Esophagus muscularis mucosa (tissue), 4 donors: ENCODE data around the gene SFT2D1. TPM values are rescaled to one million over a fixed set of nuclear protein-coding genes. Genes with fewer than 3 reads are reported as not detected.

Experiments
- DNase-seq: peaks from one replicate; pipeline ENCODE4 v3.0.0-alpha.2; 2017; ENCODE audit errors: extremely low spot score
- H3K27ac ChIP-seq, 4 donors: fragments of 200-600 bp; sonication (generic); replicated peaks in 1 of 4; 1 replicate in 3 of 4; 2 replicates in 1 of 4; pipeline ENCODE4 v1.5.1; 2016 to 2019; ENCODE audit warnings: mild to moderate bottlenecking in 1 of 4
- H3K27me3 ChIP-seq, 4 donors: fragments of 200-600 bp; sonication (generic); one replicate each; pipeline versions ENCODE4 v1.5.1 to v1.6.0; 2016 to 2019
- H3K36me3 ChIP-seq, 4 donors: fragments of 200-600 bp; sonication (generic); one replicate each; pipeline ENCODE4 v1.5.1; 2016 to 2019
- H3K4me1 ChIP-seq, 4 donors: fragments of 200-600 bp; sonication (generic); one replicate each; pipeline ENCODE4 v1.5.1; 2016 to 2019
- H3K4me3 ChIP-seq, 4 donors: fragments of 200-600 bp; sonication (generic); 1 replicate in 2 of 4; 2 replicates in 2 of 4; pipeline ENCODE4 v1.5.1; 2016 to 2019; ENCODE audit warnings: mild to moderate bottlenecking in 4 of 4, moderate library complexity in 1 of 4
- H3K9me3 ChIP-seq, 4 donors: fragments of 200-600 bp; sonication (generic); 1 replicate in 3 of 4; 2 replicates in 1 of 4; pipeline ENCODE4 v1.5.1; 2016 to 2019
- EP300 ChIP-seq: sonication (generic); formaldehyde crosslinking; IDR thresholded peaks from one replicate; pipeline ENCODE4 v1.6.1; 2017; ENCODE audit warnings: antibody characterized with exemption
- POLR2A ChIP-seq: fragments of 450-650 bp; IDR thresholded peaks from one replicate; pipeline ENCODE4 v1.6.1; 2017; ENCODE audit warnings: antibody characterized with exemption, moderate library complexity, mild to moderate bottlenecking, low read depth
- POLR2AphosphoS5 ChIP-seq, 2 donors: sonication (generic); formaldehyde crosslinking; IDR thresholded peaks; one replicate each; pipeline ENCODE4 v1.6.1; 2017; ENCODE audit warnings: antibody characterized with exemption in 2 of 2
- WGBS: methylation state at CpG from one replicate; pipeline ENCODE4 v1.1.5; 2018; 5-methylcytosine and 5-hydroxymethylcytosine counted together
- intact Hi-C: fragments of 100-400 bp; cut with DNase I; formaldehyde crosslinking; loops from one replicate; pipeline ENCODE4 v1.15.1; 2023
- total RNA-seq, 4 donors: library from RNA; depleted of rRNA; stranded (reverse); fragments of >200 nt; gene quantifications; one replicate each; pipeline versions ENCODE4 v1.1.0 to v1.2.1, GENCODE V29; 2016
- TF ChIP-seq, protein P1 (sequence below), 3 experiments: fragments of 200-600 bp in 2 of 3; fragments of 450-650 bp in 1 of 3; sonication (generic) in 2 of 3; IDR thresholded peaks; one replicate each; pipeline ENCODE4 v1.5.1; 2017 to 2019; ENCODE audit warnings: antibody characterized with exemption in 3 of 3, mild to moderate bottlenecking in 2 of 3, moderate library complexity in 1 of 3

Gene SFT2D1
- total RNA-seq, 4 donors from 2014 or later = 19.8 to 34.9 (median 27.9) TPM

DNA sequence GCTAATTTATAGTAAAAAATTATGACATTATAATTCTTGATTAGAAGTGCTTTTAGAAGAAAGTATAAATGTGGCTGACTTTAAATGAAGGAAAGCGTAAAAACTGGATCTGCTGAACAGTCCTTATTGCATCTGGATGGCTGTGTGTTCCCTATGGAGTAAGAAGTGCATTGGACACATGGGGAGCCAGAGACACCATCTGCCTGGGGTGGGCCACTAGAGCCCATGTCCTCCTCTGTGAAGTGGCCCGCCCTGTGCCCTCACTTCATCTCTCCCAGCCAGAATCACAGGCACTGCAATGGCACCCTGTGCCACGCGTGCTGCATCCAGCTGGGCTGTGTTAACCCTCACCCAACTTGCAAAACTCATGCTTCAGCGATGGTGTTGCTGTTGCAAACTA, 13.2 kb upstream of the SFT2D1 start:
- H3K9me3 ChIP-seq = peaks cover 0 to 7% (median 0%) of the 10 kb centered on the region in 4 donors
- peaks cover 0 to 10% (median 0%) of the 10 kb centered on the region in 4 donors for H3K27me3 ChIP-seq
- peaks cover 0 to 2% (median 0%) of the 10 kb centered on the region in 4 donors for H3K4me1 ChIP-seq
- intact Hi-C loops = no loop called here
- TF ChIP-seq POLR2A = no peak
- TF ChIP-seq POLR2AphosphoS5 (IDR thresholded peaks at IDR 0.05) = no peak
- TF ChIP-seq EP300 = no peak
- TF ChIP-seq, protein P1, sequence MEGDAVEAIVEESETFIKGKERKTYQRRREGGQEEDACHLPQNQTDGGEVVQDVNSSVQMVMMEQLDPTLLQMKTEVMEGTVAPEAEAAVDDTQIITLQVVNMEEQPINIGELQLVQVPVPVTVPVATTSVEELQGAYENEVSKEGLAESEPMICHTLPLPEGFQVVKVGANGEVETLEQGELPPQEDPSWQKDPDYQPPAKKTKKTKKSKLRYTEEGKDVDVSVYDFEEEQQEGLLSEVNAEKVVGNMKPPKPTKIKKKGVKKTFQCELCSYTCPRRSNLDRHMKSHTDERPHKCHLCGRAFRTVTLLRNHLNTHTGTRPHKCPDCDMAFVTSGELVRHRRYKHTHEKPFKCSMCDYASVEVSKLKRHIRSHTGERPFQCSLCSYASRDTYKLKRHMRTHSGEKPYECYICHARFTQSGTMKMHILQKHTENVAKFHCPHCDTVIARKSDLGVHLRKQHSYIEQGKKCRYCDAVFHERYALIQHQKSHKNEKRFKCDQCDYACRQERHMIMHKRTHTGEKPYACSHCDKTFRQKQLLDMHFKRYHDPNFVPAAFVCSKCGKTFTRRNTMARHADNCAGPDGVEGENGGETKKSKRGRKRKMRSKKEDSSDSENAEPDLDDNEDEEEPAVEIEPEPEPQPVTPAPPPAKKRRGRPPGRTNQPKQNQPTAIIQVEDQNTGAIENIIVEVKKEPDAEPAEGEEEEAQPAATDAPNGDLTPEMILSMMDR (IDR thresholded peaks at IDR 0.05) = no peak
- H3K4me3 ChIP-seq = no peak overlapping the region
- DNase-seq = no peak
- no peak overlapping the region for H3K27ac ChIP-seq
- no peaks in the 10 kb centered on the region for H3K36me3 ChIP-seq
- WGBS = 63% methylated on average over 5 of the region's 5 CpGs

DNA sequence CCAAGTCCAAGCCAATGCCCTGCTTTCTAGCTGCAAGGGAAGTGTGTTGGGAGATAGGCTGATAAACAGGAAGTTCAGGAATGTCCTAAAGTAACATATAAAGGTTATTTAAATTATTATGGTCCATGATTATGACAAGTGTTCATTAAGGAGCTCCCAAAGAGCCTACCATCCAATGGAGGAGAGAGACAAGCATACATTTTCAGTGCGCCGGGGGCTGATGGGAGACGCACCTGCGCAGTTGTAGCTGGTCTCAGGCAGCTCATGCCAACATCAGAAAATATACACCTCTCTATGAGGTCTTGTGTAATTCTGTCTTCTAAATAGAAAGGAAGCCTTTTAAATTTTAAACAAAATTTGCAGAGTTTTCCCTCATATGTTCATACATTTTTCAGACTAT, 12.6 kb upstream of the SFT2D1 start:
- no peak overlapping the region for H3K4me3 ChIP-seq
- peaks cover 0 to 8% (median 1%) of the 10 kb centered on the region in 4 donors for H3K9me3 ChIP-seq
- 94% methylated on average over 4 of the region's 4 CpGs for WGBS
- peaks cover 0 to 10% (median 0%) of the 10 kb centered on the region in 4 donors for H3K27me3 ChIP-seq
- H3K27ac ChIP-seq = no peak overlapping the region
- no peak for DNase-seq
- H3K36me3 ChIP-seq = no peaks in the 10 kb centered on the region
- intact Hi-C loops = no loop called here
- H3K4me1 ChIP-seq = no peaks in the 10 kb centered on the region
- TF ChIP-seq, protein P1 (IDR thresholded peaks at IDR 0.05) = no peak
- TF ChIP-seq POLR2A (no peak), POLR2AphosphoS5 (IDR thresholded peaks at IDR 0.05) (no peak), EP300 (no peak)

DNA sequence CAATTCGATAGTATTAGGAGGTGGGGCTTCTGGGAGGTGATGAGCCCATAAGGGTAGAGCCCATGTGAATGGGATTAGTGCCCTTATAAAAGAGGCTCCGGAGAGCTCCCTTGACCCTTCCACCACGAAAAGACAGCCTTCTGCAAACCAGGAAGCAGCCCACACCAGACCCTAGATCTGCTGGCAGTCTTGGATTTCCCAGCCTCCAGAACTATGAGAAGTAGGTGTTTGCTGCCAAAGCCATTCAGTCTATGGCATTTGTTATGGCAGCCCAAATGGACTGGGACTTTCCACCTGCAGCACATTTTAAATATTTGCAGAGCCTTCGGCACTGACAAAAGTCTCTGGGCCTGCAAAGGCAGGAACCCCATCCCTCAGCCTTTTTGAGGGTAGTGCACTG, 11.8 kb upstream of the SFT2D1 start:
- 80% methylated on average over 4 of the region's 4 CpGs for WGBS
- no peak for TF ChIP-seq POLR2AphosphoS5 (IDR thresholded peaks at IDR 0.05)
- TF ChIP-seq, protein P1 (IDR thresholded peaks at IDR 0.05) = no peak
- TF ChIP-seq POLR2A = no peak
- TF ChIP-seq EP300 = no peak
- intact Hi-C loops = no loop called here
- Histone ChIP-seq H3K36me3 (no peaks in the 10 kb centered on the region), H3K27ac (no peak overlapping the region), H3K4me1 (no peaks in the 10 kb centered on the region), H3K27me3 (peaks cover 0 to 10% (median 0%) of the 10 kb centered on the region in 4 donors), H3K9me3 (peaks cover 0 to 8% (median 3%) of the 10 kb centered on the region in 4 donors), H3K4me3 (no peak overlapping the region)
- DNase-seq = no peak

DNA sequence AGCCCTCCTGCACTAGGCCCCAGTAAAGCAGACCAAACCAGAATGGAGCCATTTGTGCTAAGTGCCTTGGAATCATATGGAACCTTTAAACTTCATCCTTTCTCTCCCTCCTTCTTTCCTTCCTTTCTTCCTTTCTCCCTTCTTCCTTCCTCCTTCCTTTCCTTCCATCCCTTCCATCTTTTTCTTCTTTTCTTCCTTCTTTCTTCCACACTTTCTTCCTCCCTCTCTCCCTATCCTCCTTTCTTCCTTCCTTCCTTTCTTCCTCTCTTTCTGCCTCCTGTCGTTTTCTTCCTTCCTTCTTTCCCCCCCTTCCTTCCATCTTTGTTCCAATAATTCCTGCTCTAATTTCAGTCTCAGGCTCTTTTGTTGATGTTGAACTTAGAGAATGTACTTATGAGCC, 11.2 kb upstream of the SFT2D1 start:
- TF ChIP-seq POLR2AphosphoS5 (IDR thresholded peaks at IDR 0.05) = no peak
- TF ChIP-seq, protein P1 (IDR thresholded peaks at IDR 0.05) = no peak
- no peak for TF ChIP-seq POLR2A
- no peak for TF ChIP-seq EP300
- H3K4me3 ChIP-seq = no peak overlapping the region
- intact Hi-C loops = no loop called here
- no peaks in the 10 kb centered on the region for H3K4me1 ChIP-seq
- no peak for DNase-seq
- peaks cover 0 to 10% (median 0%) of the 10 kb centered on the region in 4 donors for H3K27me3 ChIP-seq
- WGBS = 73% methylated on average over 1 of the region's 1 CpG
- peaks cover 0 to 8% (median 3%) of the 10 kb centered on the region in 4 donors for H3K9me3 ChIP-seq
- H3K27ac ChIP-seq = no peak overlapping the region
- no peaks in the 10 kb centered on the region for H3K36me3 ChIP-seq

DNA sequence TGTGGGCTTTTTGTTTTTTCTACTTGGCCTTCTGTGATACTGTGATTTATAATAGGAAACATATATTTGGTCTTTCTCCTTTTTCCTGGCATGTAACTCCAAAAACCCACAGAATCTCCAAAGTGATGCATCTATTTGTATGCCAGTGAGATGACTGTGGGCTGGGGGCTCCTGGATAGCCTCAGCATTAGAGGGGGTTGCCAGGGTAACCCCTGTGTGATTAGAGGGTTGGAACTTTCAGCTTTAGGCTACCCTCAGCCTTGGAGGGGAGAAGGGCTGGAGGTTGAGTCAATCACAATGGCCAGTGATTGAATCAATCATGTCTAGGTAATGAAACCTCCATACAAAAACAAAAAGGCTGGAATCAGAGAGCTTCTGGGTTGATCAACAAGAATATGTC, 10.6 kb upstream of the SFT2D1 start:
- TF ChIP-seq POLR2AphosphoS5 (IDR thresholded peaks at IDR 0.05) = no peak
- TF ChIP-seq POLR2A = no peak
- TF ChIP-seq EP300 = no peak
- TF ChIP-seq, protein P1 (IDR thresholded peaks at IDR 0.05) = no peak
- Histone ChIP-seq H3K27me3 (peaks cover 0 to 10% (median 0%) of the 10 kb centered on the region in 4 donors), H3K9me3 (peaks cover 0 to 8% (median 3%) of the 10 kb centered on the region in 4 donors), H3K36me3 (no peaks in the 10 kb centered on the region), H3K4me3 (no peak overlapping the region), H3K4me1 (no peaks in the 10 kb centered on the region), H3K27ac (no peak overlapping the region)
- intact Hi-C loops = no loop called here
- DNase-seq = no peak
